NCI-H187 (cell line): ENCODE data around the gene SLC35F5.
"Not testable (repeated sequence)": the region's sequence is repeated elsewhere in the genome, so short reads cannot be mapped to it uniquely, and the experiment has no call there.

Experiments
- DNase-seq, 2 experiments: peaks; one replicate each; lab custom pipeline; 2025; lab: John Stamatoyannopoulos, UW

The SLC35F5 gene

DNA sequence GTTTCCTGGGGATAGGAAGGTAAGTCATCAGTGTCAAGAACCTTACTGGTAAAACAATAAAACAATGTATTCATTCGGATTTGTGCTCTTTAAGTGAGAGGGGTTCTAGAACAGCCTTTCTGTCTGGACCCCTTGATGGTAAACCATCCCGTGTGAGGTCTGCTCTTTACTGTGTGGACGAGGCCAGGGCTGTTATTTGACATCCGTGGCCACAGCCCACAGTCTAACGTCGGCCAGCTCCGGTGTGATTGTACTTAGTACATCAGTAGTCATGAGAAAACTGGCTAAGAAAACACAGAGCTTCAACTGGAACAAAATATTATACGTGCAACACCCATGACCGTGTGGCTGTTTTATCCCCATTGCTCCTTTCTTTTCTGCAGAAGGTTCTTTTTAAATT lies 62.0 kb downstream of the SLC35F5 start:
- no peak for DNase-seq

DNA sequence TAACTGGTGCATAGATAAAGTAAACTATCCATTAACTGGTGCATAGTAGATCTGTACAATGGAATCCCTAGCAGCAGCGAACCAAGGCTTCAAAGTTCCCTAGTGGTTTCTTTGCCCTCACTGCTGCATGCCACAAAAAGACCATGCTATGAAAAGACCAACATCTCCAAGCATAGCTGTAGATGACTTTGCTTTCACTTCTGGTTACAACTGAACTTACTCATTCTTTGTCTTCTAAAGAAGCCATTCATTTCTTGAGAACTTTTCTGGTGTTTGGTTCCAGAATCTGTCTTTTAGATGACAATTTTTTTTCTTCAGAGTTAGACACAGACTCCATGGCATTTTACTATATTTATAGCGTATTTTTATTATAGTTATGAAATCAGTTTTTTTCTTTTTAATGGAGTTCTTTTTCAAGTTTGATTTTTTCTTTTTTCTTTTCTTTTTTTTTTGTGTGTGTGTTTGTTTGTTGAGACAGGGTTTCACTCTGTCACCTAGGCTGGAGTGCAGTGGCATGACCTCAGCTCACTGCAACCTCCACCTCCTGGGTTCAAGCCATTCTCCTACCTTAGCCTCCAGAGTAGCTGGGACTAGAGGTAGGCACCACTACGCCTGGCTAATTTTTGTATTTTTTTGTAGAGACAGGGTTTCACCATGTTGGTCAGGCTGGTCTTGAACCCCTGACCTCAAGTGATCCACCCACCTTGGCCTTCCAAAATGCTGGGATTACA lies 63.6 kb downstream of the SLC35F5 start:
- DNase-seq: no peak

DNA sequence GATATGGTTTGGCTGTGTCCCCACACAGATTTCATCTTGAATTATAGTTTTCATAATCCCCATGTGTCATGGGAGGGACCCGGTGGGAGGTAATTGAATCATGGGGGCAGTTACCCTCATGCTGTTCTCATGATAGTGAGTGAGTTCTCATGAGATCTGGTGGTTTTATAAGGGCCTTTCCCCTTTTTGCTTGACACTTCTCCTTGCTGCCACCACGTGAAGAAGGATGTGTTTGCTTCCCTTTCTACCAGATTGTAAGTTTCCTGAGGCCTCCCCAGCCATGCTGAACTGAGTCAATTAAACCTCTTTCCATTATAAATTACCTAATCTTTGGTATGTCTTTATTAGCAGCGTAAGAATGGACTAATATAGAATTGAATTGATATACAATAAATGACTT lies 65.6 kb downstream of the SLC35F5 start:
- not testable (repeated sequence) for DNase-seq

DNA sequence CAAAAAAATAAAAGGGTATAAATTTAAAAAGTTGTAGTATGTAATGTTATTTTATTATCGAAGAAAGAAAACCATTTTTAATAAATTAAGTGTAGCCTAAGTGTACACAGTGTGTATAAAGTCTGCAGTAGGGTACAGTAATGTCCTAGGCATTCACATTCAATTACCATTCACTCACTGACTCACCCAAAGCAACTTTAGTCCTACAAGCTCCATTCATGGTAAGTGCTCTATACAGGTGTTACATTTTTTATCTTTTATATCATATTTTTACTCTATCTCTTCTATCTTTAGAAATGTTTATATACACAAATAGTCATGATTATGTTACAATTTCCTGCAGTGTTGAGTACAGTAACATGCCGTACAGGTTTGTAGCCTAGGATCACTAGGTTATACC lies 69.9 kb downstream of the SLC35F5 start:
- no peak for DNase-seq

DNA sequence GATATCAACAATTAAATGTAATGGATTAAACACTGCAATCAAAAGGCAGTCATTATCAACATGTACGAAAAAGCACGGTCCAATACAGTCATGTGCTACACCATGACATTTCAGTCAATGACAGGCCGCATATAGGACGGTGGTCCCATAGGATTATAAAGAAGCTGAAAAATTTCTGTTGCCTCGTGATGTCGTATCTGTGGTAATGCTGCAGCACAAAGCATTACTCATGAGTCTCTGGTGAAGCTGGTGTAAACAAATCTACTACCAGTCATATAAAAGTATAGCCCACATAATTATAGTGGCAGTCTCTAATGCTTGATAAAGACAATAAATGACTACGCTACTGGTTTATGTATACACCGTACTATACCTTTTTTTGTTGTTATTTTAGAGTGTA lies 71.0 kb downstream of the SLC35F5 start:
- DNase-seq: no peak

DNA sequence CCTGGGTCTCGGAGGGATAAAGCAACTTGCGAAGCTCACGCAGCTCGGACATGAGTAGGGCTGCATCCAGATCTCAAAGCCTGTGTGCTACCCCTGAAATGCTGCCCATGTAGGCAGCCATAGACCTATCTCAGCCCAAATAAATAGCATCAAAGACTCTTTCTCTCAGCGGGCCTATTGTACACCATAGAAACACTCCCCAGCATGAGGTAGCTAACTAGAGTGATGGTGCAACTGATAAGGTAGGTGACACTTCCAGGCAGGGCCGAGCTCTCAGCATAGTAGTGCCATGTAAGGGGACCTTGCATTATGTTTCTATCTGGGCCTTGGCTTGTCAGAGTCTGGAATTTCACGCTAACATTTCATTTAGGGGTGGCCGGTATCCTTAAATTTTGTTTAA lies 77.0 kb downstream of the SLC35F5 start:
- DNase-seq: no peak

DNA sequence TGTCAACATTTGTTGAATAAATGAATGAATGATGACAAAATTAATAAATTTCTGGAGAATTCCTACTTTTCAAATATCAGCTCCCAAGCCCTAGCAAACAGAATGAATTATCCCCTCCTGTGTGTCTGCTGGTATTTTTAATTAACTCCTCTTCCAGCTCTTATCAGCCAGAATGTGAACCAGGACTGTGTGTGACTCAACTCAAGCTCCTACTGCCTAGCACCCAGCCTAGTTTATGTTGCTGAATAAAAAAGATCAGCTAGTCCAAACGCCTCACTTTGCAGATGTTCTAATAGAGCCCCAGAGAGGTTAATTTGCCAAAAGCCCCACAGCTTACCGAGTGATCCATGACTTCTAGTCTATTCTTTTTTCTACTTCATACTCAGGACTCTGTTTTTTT lies 79.1 kb downstream of the SLC35F5 start:
- no peak for DNase-seq

DNA sequence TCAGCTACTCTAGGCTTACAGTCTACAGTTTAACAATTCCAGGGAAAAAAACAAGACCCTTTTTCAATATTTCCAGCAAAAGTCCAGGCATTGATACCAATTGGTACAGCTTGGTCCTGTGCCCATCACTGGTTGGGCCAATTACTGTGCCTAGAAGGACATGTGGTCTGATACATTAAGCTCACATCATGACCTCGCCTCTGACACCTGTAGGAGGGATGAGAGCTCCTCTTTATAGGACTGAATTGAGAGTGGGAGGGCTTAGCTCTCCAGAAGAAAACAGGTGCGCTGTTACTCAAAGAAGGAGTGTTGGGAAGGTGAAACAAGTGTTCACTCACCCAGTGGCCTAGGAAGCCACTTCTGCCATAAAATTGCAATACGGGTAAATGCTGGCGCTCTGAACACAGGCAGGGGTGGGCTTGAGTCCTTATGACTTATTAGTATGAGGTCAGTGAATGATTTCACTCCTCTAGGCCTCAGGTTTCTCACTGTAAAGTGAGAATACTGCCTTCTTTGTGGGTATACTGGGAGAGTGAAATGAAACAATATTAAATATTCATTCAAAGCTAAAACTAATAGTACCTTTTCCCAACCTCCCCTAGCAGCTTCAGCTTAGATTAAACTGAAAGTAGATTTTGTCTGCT lies 79.7 kb downstream of the SLC35F5 start:
- DNase-seq: no peak

DNA sequence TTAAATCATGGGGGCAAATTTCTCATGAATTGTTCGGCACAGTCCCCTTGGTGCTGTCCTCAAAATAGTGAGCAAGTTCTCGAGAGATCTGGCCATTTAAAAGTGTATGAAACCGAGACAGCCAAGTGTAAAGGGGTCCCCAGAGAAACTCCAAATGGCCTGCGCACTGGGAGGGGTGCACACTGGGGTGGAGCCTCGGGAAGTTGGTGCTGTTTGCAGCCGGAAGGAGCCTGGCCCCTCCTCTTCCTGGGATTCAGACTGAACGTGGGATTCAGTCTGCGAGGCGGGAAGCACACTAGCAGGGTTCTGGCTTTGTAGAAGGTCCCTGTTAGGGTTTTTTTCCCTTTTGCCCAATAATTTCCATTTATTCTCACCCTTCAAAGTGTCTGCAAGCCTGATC lies 80.6 kb downstream of the SLC35F5 start:
- DNase-seq: no peak

DNA sequence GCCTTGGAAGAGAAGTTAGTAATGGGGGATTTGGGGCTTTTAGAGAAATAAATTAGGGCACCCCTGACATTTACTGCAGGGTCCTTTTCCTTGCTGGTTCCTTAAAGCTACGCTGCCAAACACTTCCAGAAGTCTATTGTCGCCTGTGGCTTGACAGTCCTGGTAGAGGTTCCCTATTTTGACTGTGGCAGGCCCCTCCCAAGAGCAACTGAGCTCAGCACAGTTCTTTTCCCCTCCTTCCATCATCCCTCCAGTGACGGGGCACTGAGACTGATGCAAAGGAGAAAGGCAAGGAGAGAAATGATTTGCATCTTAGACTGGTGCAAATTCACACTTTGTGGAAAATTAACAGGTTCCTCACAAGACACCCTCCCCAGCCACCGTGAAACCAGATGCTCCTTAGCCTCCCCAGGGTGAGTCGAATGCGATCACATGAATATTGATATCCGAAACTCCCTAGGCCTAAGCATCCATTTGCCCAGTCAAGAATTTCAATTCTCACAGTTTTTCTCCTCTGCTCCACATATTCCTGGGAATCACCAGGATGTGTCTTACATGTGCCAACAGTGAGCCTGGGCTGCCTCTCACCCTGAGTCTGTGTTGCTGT lies 84.0 kb downstream of the SLC35F5 start:
- no peak for DNase-seq

DNA sequence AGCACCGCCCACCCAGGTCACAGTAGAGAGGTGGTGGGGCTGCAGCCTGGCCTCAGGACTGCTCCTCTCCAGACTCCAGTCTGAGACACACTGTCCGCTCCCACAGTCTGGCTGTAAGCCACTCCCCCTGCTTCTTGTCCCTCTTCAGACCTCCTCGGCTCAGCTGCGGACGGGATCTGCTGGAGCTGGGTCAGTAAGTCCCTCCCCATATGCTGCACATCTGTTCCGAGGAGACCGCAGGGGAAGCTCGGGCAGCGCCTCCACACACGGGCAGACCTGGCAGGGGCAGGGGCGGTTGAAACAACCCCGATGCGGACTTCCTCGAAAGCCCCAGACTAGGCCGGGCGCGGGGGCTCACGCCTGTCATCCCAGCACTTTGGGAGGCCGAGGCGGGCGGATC lies 87.4 kb downstream of the SLC35F5 start:
- DNase-seq: not testable (repeated sequence)

DNA sequence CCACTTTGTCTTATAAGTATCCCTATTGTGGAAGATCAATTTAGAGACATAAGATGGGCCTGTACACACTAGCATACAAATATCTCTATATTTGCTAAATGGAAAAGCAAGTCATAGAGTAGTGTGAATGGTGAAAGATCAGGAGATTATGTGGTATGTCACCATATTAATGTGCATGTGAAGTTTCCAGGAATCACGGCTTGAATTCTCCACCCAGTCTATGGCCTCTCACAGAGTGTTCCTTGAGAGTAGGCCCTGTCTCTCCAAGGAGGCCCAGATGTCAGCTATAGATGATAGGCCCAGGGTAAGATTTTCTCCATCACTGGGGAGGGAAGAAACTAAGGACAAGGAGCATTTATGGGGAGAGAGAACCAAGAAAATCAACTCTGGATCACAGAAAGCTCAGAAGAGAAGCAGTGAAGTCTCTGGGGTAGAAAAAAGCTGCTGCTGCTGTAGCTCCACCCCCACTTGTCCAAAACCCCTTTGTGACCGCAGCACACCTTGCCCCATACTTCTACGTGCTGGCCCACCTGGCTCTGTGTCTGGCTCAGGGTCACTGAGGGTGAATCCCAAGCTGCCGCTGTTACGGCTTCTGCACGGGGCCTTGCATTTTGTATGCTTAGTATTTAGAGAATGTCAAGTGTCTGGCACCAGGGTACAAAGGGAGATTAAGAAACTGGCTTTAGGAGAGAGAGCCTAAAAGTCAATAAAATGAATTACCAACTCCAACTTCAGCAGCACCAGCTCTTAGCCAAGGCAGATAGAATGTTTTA lies 91.5 kb downstream of the SLC35F5 start:
- not testable (repeated sequence) for DNase-seq

DNA sequence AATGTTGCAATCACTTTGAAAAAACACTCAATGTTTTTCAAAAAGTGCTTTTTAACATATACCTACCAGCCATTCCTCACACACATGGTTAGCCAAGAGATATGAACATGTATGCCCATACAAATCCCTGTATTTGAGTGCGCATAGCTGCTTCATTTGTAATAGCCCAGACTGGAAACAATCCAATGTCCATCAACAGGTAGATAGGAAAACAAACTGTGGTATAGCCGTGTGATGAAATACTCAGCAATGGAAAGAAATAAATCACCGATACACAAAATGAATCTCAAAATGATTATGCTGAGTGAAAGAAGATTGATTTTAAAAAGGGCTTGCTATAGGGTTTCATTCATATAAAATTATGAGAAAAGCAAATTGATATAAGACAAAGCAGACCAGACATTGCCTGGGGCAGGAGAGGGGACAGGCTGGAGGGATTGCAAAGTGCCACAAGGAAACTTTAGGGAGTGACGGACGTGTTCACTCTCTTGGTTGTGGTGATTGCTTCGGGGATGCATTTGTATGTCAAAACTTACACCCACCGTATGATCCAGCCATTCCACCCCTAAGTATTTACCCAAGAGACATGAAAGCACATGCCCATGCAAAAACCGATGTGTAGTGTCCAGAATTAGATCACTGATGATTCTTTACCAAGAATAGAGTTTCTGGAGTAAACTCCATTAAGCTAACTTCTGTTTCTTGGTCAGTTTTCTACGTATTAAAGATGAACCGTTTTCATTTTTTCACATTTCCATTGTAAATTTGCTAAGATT lies 93.0 kb downstream of the SLC35F5 start:
- not testable (repeated sequence) for DNase-seq
